SK-N-MC (cell line): ENCODE data around the gene EGFR.

Experiments used
- EZH2 ChIP-seq: fragments of 200-600 bp; sonication (generic); IDR thresholded peaks from one replicate; pipeline ENCODE4 v1.6.1; 2017; ENCODE audit warnings: antibody characterized with exemption
- POLR2AphosphoS5 ChIP-seq: IDR thresholded peaks from 2 replicates; pipeline ENCODE4 v1.6.1; 2012; ENCODE audit warnings: mild to moderate bottlenecking, low read depth, low read length, borderline replicate concordance

GRCh38 chr7:55211726-55212125, 192.9 kb downstream of the EGFR start:
- TF ChIP-seq POLR2AphosphoS5: no peak
- no peak for TF ChIP-seq EZH2
